ENCODE measurements around the gene KRT75. TPM values are rescaled to one million over a fixed set of nuclear protein-coding genes. Genes with fewer than 3 reads are reported as not detected.

The KRT75 gene
- polyA plus RNA-seq, 1 donor from 2014 or later, result not detected

- Histone ChIP-seq H3K9me3 (ENCODE audit: low read length) (no peaks in the 10 kb centered on the region), H3F3A (ENCODE audit: insufficient read depth, low read length, poor library complexity, severe bottlenecking) (no peaks in the 10 kb centered on the region), H3K36me3 (ENCODE audit: insufficient read depth, low read length) (no peaks in the 10 kb centered on the region), H3K4me3 (ENCODE audit: low read length) (no peak overlapping the region), H3K27me3 (ENCODE audit: insufficient read depth, low read depth, low read length) (no peaks in the 10 kb centered on the region), H3K9ac (ENCODE audit: low read length) (no peak overlapping the region), H3K79me2 (replicated peaks; ENCODE audit: insufficient read depth, low read length) (no peaks in the 10 kb centered on the region), H4K20me1 (ENCODE audit: insufficient read depth) (no peaks in the 10 kb centered on the region), H3K27ac (ENCODE audit: low read length) (no peak overlapping the region), H3K9me2 (ENCODE audit: insufficient read depth, low read length) (no peaks in the 10 kb centered on the region), H2AFZ (ENCODE audit: low read depth, low read length) (no peak overlapping the region), H3K4me2 (ENCODE audit: low read length) (no peak overlapping the region)
- TF ChIP-seq POLR2AphosphoS5 (IDR thresholded peaks at IDR 0.05), result no peak
- no peak for TF ChIP-seq CTCF (IDR thresholded peaks at IDR 0.05; ENCODE audit: poor library complexity, severe bottlenecking)
- no peak for TF ChIP-seq TAF1 (IDR thresholded peaks at IDR 0.05; ENCODE audit: low read depth)
- no peak for TF ChIP-seq SMC3 (conservative IDR thresholded peaks at IDR 0.05; ENCODE audit: poor library complexity)
- no peak for TF ChIP-seq EP300 (conservative IDR thresholded peaks at IDR 0.05; ENCODE audit: poor library complexity, severe bottlenecking)
- no peak for TF ChIP-seq EZH2 (IDR thresholded peaks at IDR 0.05; ENCODE audit: borderline replicate concordance, insufficient read depth, low read length, poor library complexity, severe bottlenecking)
- no peak for TF ChIP-seq MXI1 (conservative IDR thresholded peaks at IDR 0.05; ENCODE audit: poor library complexity, severe bottlenecking)
- no peak for TF ChIP-seq RAD21 (conservative IDR thresholded peaks at IDR 0.05)
- no peak for TF ChIP-seq REST (IDR thresholded peaks at IDR 0.05; ENCODE audit: borderline replicate concordance)
These were observed 42.6 kb downstream of the KRT75 start for GRCh38 chr12:52391618-52392002.

- Histone ChIP-seq H2AFZ (ENCODE audit: low read depth, low read length) (no peak overlapping the region), H3K79me2 (replicated peaks; ENCODE audit: insufficient read depth, low read length) (no peaks in the 10 kb centered on the region), H3K27me3 (ENCODE audit: insufficient read depth, low read depth, low read length) (no peaks in the 10 kb centered on the region), H3K9ac (ENCODE audit: low read length) (no peak overlapping the region), H3K36me3 (ENCODE audit: insufficient read depth, low read length) (no peaks in the 10 kb centered on the region), H3K9me2 (ENCODE audit: insufficient read depth, low read length) (no peaks in the 10 kb centered on the region), H3K4me2 (ENCODE audit: low read length) (no peak overlapping the region), H3F3A (ENCODE audit: insufficient read depth, low read length, poor library complexity, severe bottlenecking) (no peaks in the 10 kb centered on the region), H3K4me3 (ENCODE audit: low read length) (no peak overlapping the region), H3K9me3 (ENCODE audit: low read length) (no peaks in the 10 kb centered on the region), H4K20me1 (ENCODE audit: insufficient read depth) (no peaks in the 10 kb centered on the region), H3K27ac (ENCODE audit: low read length) (no peak overlapping the region)
- TF ChIP-seq REST (IDR thresholded peaks at IDR 0.05; ENCODE audit: borderline replicate concordance) (no peak), CTCF (IDR thresholded peaks at IDR 0.05; ENCODE audit: poor library complexity, severe bottlenecking) (peak; percentile 33)
These were observed 43.2 kb downstream of the KRT75 start for GRCh38 chr12:52390739-52391617.

All from neural cell (in vitro differentiated cells).